Measurements from ENCODE around the gene ADRB1. TPM values are rescaled to one million over a fixed set of nuclear protein-coding genes. Genes with fewer than 3 reads are reported as not detected.
A peak's percentile ranks its signal among the peaks of the same experiment; 100 is the strongest.

Gene ADRB1
- total RNA-seq, 1 donor from 2014 or later: 0.10 TPM

- no peak for DNase-seq
Observed at GRCh38 chr10:114057855-114058254, 14.2 kb downstream of the ADRB1 start.

GRCh38 chr10:114058297-114058696 lies 14.6 kb downstream of the ADRB1 start:
- no peak for DNase-seq

GRCh38 chr10:114059561-114059960 lies 15.9 kb downstream of the ADRB1 start:
- DNase-seq: no peak

- DNase-seq: no peak
Observed at GRCh38 chr10:114060456-114060855, 16.8 kb downstream of the ADRB1 start.

- peak; percentile 23 for DNase-seq
Observed at GRCh38 chr10:114061148-114061547, 17.5 kb downstream of the ADRB1 start.

- no peak for DNase-seq
Observed at GRCh38 chr10:114061789-114062188, 18.1 kb downstream of the ADRB1 start.

GRCh38 chr10:114064151-114065048 lies 20.7 kb downstream of the ADRB1 start:
- DNase-seq: no peak

GRCh38 chr10:114065049-114065435 lies 21.4 kb downstream of the ADRB1 start:
- no peak for DNase-seq

GRCh38 chr10:114068054-114068707 lies 24.5 kb downstream of the ADRB1 start:
- no peak for DNase-seq

GRCh38 chr10:114070710-114071109 lies 27.0 kb downstream of the ADRB1 start:
- no peak for DNase-seq

GRCh38 chr10:114071178-114071577 lies 27.5 kb downstream of the ADRB1 start:
- DNase-seq: no peak

- no peak for DNase-seq
Observed at GRCh38 chr10:114073395-114074186, 29.9 kb downstream of the ADRB1 start.

GRCh38 chr10:114075093-114075492 lies 31.4 kb downstream of the ADRB1 start:
- no peak for DNase-seq

GRCh38 chr10:114077347-114077746 lies 33.7 kb downstream of the ADRB1 start:
- no peak for DNase-seq

GRCh38 chr10:114077815-114078219 lies 34.2 kb downstream of the ADRB1 start:
- no peak for DNase-seq

- no peak for DNase-seq
Observed at GRCh38 chr10:114078346-114078745, 34.7 kb downstream of the ADRB1 start.

GRCh38 chr10:114079421-114079820 lies 35.8 kb downstream of the ADRB1 start:
- DNase-seq: no peak

- DNase-seq: no peak
Observed at GRCh38 chr10:114081911-114082583, 38.4 kb downstream of the ADRB1 start.

- DNase-seq: no peak
Observed at GRCh38 chr10:114083040-114083439, 39.4 kb downstream of the ADRB1 start.

GRCh38 chr10:114084215-114084614 lies 40.5 kb downstream of the ADRB1 start:
- DNase-seq: no peak

GRCh38 chr10:114087255-114087654 lies 43.6 kb downstream of the ADRB1 start:
- DNase-seq: no peak

GRCh38 chr10:114087655-114088054 lies 44.0 kb downstream of the ADRB1 start:
- no peak for DNase-seq
